HepG2 (cell line): ENCODE data around the gene CPEB4. TPM values are rescaled to one million over a fixed set of nuclear protein-coding genes. Genes with fewer than 3 reads are reported as not detected.

Experiments
- ATAC-seq: fragments of 200-7000 bp; cut with Tn5 transposase; 3 replicates; pipeline ENCODE4 v1.9.1; 2020; ENCODE audit warnings: mild to moderate bottlenecking, moderate library complexity
- BruUV-seq: library from RNA; stranded (reverse); fragments of 400-500 nt; replicated peaks from 2 replicates; lab custom pipeline; 2021; lab: Mats Ljungman, UMichigan
- CTCF ChIA-PET: fragments of 300-600 bp; formaldehyde crosslinking; extraction: SDS; loops from one replicate; lab custom pipeline; 2021; ENCODE audit warnings: low total read pairs, inconsistent platforms, low intra/inter-chr PET ratio; lab: Yijun Ruan, JAX
- POLR2A ChIA-PET: fragments of 350-600 bp; sonication (Branson Sonifier 250); formaldehyde crosslinking; loops from one replicate; lab custom pipeline; 2020; ENCODE audit warnings: antibody characterized with exemption, inconsistent platforms; lab: Yijun Ruan, JAX
- DNase-seq: peaks from one replicate; pipeline ENCODE4 v3.0.0-alpha.2; 2015; ENCODE audit warnings: low spot score
- FAIRE-seq: peaks from 3 replicates; lab custom pipeline; 2011; peaks lifted over from hg19 to GRCh38; lab: Jason Lieb, UNC
- H2AFZ ChIP-seq: one replicate; pipeline ENCODE4 v1.6.1; 2011; ENCODE audit warnings: low read length, inconsistent platforms
- H3K27ac ChIP-seq: fragments of 300-600 bp; 3 replicates; pipeline ENCODE4 v1.8.0; 2011; ENCODE audit warnings: mixed run types, mild to moderate bottlenecking, mixed read lengths, low read length, inconsistent platforms; ENCODE audit not compliant: insufficient read depth; ENCODE audit errors: extremely low read length
- H3K27me3 ChIP-seq, 2 experiments: fragments of 200-600 bp in 1 of 2; 2 replicates in 1 of 2; 3 replicates in 1 of 2; pipeline versions ENCODE4 v1.6.0 to v1.8.0; 2011; ENCODE audit warnings: low read length in 2 of 2, mild to moderate bottlenecking in 2 of 2, moderate library complexity in 2 of 2, inconsistent platforms in 1 of 2; ENCODE audit not compliant: insufficient read depth in 2 of 2, control insufficient read depth in 1 of 2
- H3K36me3 ChIP-seq, 2 experiments: fragments of 200-600 bp in 1 of 2; replicated peaks in 1 of 2; 2 replicates in 1 of 2; 3 replicates in 1 of 2; pipeline versions ENCODE4 v1.5.1 to v1.8.0; 2011; ENCODE audit warnings: low read length in 2 of 2, inconsistent platforms in 1 of 2; ENCODE audit not compliant: insufficient read depth in 2 of 2, control insufficient read depth in 1 of 2
- H3K4me1 ChIP-seq: 2 replicates; pipeline ENCODE4 v1.5.1; 2012; ENCODE audit warnings: low read length, inconsistent platforms; ENCODE audit not compliant: insufficient read depth
- H3K4me2 ChIP-seq: 2 replicates; pipeline ENCODE4 v1.6.0; 2011; ENCODE audit warnings: low read depth, low read length, inconsistent platforms
- H3K4me3 ChIP-seq, 3 experiments: fragments of 200-600 bp in 1 of 3; sonication (generic), shearing (Covaris generic) in 1 of 3; replicated peaks in 1 of 3; 2 replicates each; pipeline ENCODE4 v1.5.1; 2011 to 2016; ENCODE audit warnings: low read length in 3 of 3, inconsistent platforms in 2 of 3, low read depth in 2 of 3, mild to moderate bottlenecking in 2 of 3, control low read depth in 1 of 3, mixed read lengths in 1 of 3; ENCODE audit not compliant: insufficient read depth in 1 of 3
- H3K79me2 ChIP-seq: one replicate; pipeline ENCODE4 v1.6.1; 2011; ENCODE audit warnings: low read length, inconsistent platforms; ENCODE audit not compliant: insufficient read depth
- H3K9ac ChIP-seq: 2 replicates; pipeline ENCODE4 v1.6.0; 2011; ENCODE audit warnings: mild to moderate bottlenecking, low read depth, low read length, inconsistent platforms; ENCODE audit not compliant: insufficient read depth
- H3K9me3 ChIP-seq: 2 replicates; pipeline ENCODE4 v1.5.1; 2012; ENCODE audit warnings: mild to moderate bottlenecking, low read length
- H4K20me1 ChIP-seq: 2 replicates; pipeline ENCODE4 v1.6.0; 2011; ENCODE audit warnings: inconsistent platforms, mild to moderate bottlenecking, low read length, moderate library complexity; ENCODE audit not compliant: insufficient read depth
- CEBPB ChIP-seq: IDR thresholded peaks from 2 replicates; pipeline ENCODE4 v1.6.1; 2011; ENCODE audit warnings: low read depth, low read length, improper control_type of control experiment, borderline replicate concordance
- FOXA1 ChIP-seq, 2 experiments: fragments of 450-650 bp in 1 of 2; sonication (generic) in 1 of 2; formaldehyde crosslinking in 1 of 2; IDR thresholded peaks; 2 replicates each; pipeline versions ENCODE4 v1.4.0 to v1.6.1; 2016 to 2020; ENCODE audit warnings: missing genetic modification reagents in 1 of 2
- FOXA3 ChIP-seq: IDR thresholded peaks from 2 replicates; pipeline ENCODE4 v1.6.1; 2016; ENCODE audit warnings: missing genetic modification reagents, missing compliant biosample characterization
- GABPB1 ChIP-seq: IDR thresholded peaks from 2 replicates; pipeline ENCODE4 v1.6.1; 2016; ENCODE audit warnings: mild to moderate bottlenecking, missing genetic modification reagents, moderate library complexity, missing compliant biosample characterization
- KDM5A ChIP-seq: fragments of 200-600 bp; sonication (generic); IDR thresholded peaks from 2 replicates; pipeline ENCODE4 v1.7.0; 2018; ENCODE audit warnings: antibody characterized with exemption, mild to moderate bottlenecking, low read length, borderline replicate concordance
- PCBP1 ChIP-seq: fragments of 200-400 bp; formaldehyde crosslinking; IDR thresholded peaks from 2 replicates; pipeline ENCODE4 v1.6.1; 2017; ENCODE audit warnings: mild to moderate bottlenecking, low read depth, low read length, borderline replicate concordance
- TEF ChIP-seq: sonication (generic); formaldehyde crosslinking; IDR thresholded peaks from 2 replicates; pipeline ENCODE4 v1.5.0; 2020; ENCODE audit warnings: missing genetic modification reagents
- whole genome bisulfite sequencing: methylation state at CpG from one replicate; pipeline ENCODE4 v1.1.6; 2017; ENCODE audit warnings: low lambda C conversion rate; 5-methylcytosine and 5-hydroxymethylcytosine counted together
- in situ Hi-C: cut with HindIII; loops from 2 replicates; pipeline ENCODE4 v1.10.0; 2017; ENCODE audit warnings: low pct_unique_long_range_greater_than_20kb; ENCODE audit not compliant: extremely low pct_ligation_motif_present
- intact Hi-C: fragments of 100-400 bp; cut with micrococcal nuclease; formaldehyde crosslinking; loops from one replicate; pipeline ENCODE4 v1.10.0; 2022; ENCODE audit not compliant: unreplicated experiment
- polyA plus RNA-seq, 8 experiments: library from polyadenylated mRNA; depleted of rRNA in 3 of 8; stranded (reverse) in 7 of 8; unstranded in 1 of 8; fragments of >200 nt; fragmentation: Illumina TruSeq in 4 of 8; extraction: Trizol in 4 of 8; gene quantifications; 2 replicates each; pipeline versions ENCODE4 v1.2.1 to v1.2.3, GENCODE V29; 2011 to 2016; ENCODE audit warnings: low read depth in 4 of 8, missing spikeins in 1 of 8, mixed read lengths in 1 of 8; ENCODE audit not compliant: insufficient read depth in 1 of 8
- total RNA-seq, 5 experiments: library from RNA; depleted of rRNA; stranded (reverse); fragments of >200 nt; fragmentation: Illumina TruSeq; extraction: Trizol; gene quantifications; 2 replicates each; pipeline ENCODE4 v1.2.3, GENCODE V29; 2016; ENCODE audit warnings: low read depth in 1 of 5
- TF ChIP-seq, protein P1 (sequence below): IDR thresholded peaks from 2 replicates; pipeline ENCODE4 v1.6.1; 2018; ENCODE audit warnings: missing genetic modification reagents, mild to moderate bottlenecking, missing compliant biosample characterization

The CPEB4 gene
- total and polyA plus RNA-seq, 2 of the 13 experiments (the other 11 are each of a cell fraction or from before 2014, with no cell fraction given) = 7.7 to 26.7 TPM

- H3K36me3 ChIP-seq = peaks cover 1 to 14% of the 10 kb centered on the region in 2 experiments; a peak in 3 of 5 replicates
- H2AFZ ChIP-seq = no peak overlapping the region
- 66% methylated on average over 2 of the region's 2 CpGs for WGBS
- H3K27me3 ChIP-seq = no peaks in the 10 kb centered on the region; a peak in 1 of 5 replicates
- DNase-seq = no peak
- TF ChIP-seq PCBP1 (no peak), CEBPB (no peak), GABPB1 (CRISPR knock-in tag) (no peak), TEF (no peak), KDM5A (no peak), FOXA1 (IDR thresholded peaks at IDR 0.05) (no peak), FOXA1 (CRISPR knock-in tag; IDR thresholded peaks at IDR 0.05) (no peak), FOXA3 (CRISPR knock-in tag) (0 out of 2 replicates have a peak, but pooled peaks have one; percentile 17)
- TF ChIP-seq, protein P1, sequence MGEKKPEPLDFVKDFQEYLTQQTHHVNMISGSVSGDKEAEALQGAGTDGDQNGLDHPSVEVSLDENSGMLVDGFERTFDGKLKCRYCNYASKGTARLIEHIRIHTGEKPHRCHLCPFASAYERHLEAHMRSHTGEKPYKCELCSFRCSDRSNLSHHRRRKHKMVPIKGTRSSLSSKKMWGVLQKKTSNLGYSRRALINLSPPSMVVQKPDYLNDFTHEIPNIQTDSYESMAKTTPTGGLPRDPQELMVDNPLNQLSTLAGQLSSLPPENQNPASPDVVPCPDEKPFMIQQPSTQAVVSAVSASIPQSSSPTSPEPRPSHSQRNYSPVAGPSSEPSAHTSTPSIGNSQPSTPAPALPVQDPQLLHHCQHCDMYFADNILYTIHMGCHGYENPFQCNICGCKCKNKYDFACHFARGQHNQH = no peak
- TF ChIP-seq, all 625 proteins: peak for 1
- peak overlapping the region in 1 of 3 experiments; percentile 5; a peak in 1 of 6 replicates for H3K4me3 ChIP-seq
- no peak for FAIRE-seq
- BruUV-seq = no TSS peak
- H3K79me2 ChIP-seq = peaks cover 26% of the 10 kb centered on the region
- in situ Hi-C loops = no loop called here
- no peak for ATAC-seq
- peak overlapping the region; percentile 73 for H3K27ac ChIP-seq
- H3K4me1 ChIP-seq = peaks cover 73% of the 10 kb centered on the region
- no peaks in the 10 kb centered on the region for H3K9me3 ChIP-seq
- peak overlapping the region; percentile 54 for H3K4me2 ChIP-seq
- intact Hi-C loops = no loop called here
- ChIA-PET CTCF (no interaction called here), POLR2A (interaction anchor here (1.0 to 4.0 kb wide), 7 partner anchors 8 to 177 kb away, joined by 3 to 32 read pairs (median 5); partner anchors contain the start of gene CPEB4)
- H4K20me1 ChIP-seq = no peaks in the 10 kb centered on the region
- H3K9ac ChIP-seq = peak overlapping the region; percentile 42; the same call in 1 of the 2 replicates
These were observed 53.0 kb downstream of the CPEB4 start for GRCh38 chr5:173941102-173941501.
